SJCRH30 (cell line): ENCODE data around the gene LIMS1. TPM values are rescaled to one million over a fixed set of nuclear protein-coding genes. Genes with fewer than 3 reads are reported as not detected.
A peak's percentile ranks its signal among the peaks of the same experiment; 100 is the strongest.
"Not testable (repeated sequence)": the region's sequence is repeated elsewhere in the genome, so short reads cannot be mapped to it uniquely, and the experiment has no call there.

Experiments
- DNase-seq, 2 experiments: peaks; one replicate each; pipeline ENCODE4 v3.0.0-alpha.2; 2015 to 2020
- H3K27ac ChIP-seq: fragments of 250-450 bp; sonication (Bioruptor Pico); 2 replicates; pipeline ENCODE4 v1.5.1; 2020; ENCODE audit warnings: mild to moderate bottlenecking, moderate library complexity
- H3K27me3 ChIP-seq: fragments of 250-450 bp; sonication (Bioruptor Pico); 2 replicates; pipeline ENCODE4 v1.5.1; 2020; ENCODE audit warnings: mild to moderate bottlenecking, moderate library complexity
- H3K36me3 ChIP-seq: fragments of 250-450 bp; sonication (Bioruptor Pico); 2 replicates; pipeline ENCODE4 v1.5.1; 2020; ENCODE audit warnings: mild to moderate bottlenecking, moderate library complexity
- H3K4me1 ChIP-seq: fragments of 250-450 bp; sonication (Bioruptor Pico); 2 replicates; pipeline ENCODE4 v1.5.1; 2020; ENCODE audit warnings: mild to moderate bottlenecking, moderate library complexity
- H3K4me3 ChIP-seq: fragments of 250-450 bp; sonication (Bioruptor Pico); 2 replicates; pipeline ENCODE4 v1.5.1; 2020; ENCODE audit warnings: mild to moderate bottlenecking, moderate library complexity
- H3K9me3 ChIP-seq: fragments of 250-450 bp; sonication (Bioruptor Pico); replicated peaks from 2 replicates; pipeline ENCODE4 v1.5.1; 2020; ENCODE audit warnings: mild to moderate bottlenecking, moderate library complexity
- total RNA-seq: library from RNA; depleted of rRNA; stranded (reverse); fragments of >200 nt; shearing (Covaris generic); gene quantifications from 2 replicates; pipeline ENCODE4 v1.2.3, GENCODE V29; 2014; rRNA removed

LIMS1 gene
- 44.0 and 48.7 TPM in 2 replicates for total RNA-seq

- peak within 1 kb of the TSS; percentile 85 for H3K4me3 ChIP-seq
- H3K36me3 ChIP-seq = no peaks in the 10 kb centered on the region
- peak within 1 kb of the TSS; percentile 95 for H3K27ac ChIP-seq
- peaks cover 14% of the 10 kb centered on the region for H3K4me1 ChIP-seq
- DNase-seq = peak; percentile 93
- H3K27me3 ChIP-seq = no peaks in the 10 kb centered on the region
- H3K9me3 ChIP-seq = no peaks in the 10 kb centered on the region
These were observed at the start of gene LIMS1 for GRCh38 chr2:108533832-108534583. LIMS1 (plus strand) TSS chr2:108534470; CDS start chr2:108534563, 93 bp downstream.

DNA sequence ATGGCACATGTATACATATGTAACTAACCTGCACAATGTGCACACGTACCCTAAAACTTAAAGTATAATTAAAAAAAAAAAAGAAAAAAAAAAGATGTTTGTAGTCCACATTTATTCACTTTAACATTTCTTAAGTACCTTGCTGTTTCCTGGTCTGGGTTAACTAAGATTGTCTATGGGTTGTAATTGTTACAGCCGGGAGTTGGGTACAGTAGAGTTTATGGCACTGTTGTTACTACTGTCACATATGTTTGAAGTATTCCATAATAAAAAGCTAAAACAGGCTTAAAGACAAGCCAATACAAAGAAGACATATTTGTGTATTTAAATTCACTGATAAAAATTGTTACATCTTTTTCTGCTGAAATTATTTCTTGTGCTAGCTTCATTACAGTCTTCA, 49.0 kb upstream of the LIMS1 start:
- DNase-seq = no peak
- Histone ChIP-seq H3K4me3 (no peak overlapping the region), H3K9me3 (no peaks in the 10 kb centered on the region), H3K4me1 (no peaks in the 10 kb centered on the region), H3K27me3 (no peaks in the 10 kb centered on the region), H3K27ac (no peak overlapping the region), H3K36me3 (peaks cover 51% of the 10 kb centered on the region)

- Histone ChIP-seq H3K9me3 (no peaks in the 10 kb centered on the region), H3K36me3 (peaks cover 37% of the 10 kb centered on the region), H3K27me3 (no peaks in the 10 kb centered on the region), H3K4me3 (no peak overlapping the region), H3K27ac (no peak overlapping the region), H3K4me1 (no peaks in the 10 kb centered on the region; the same call in 1 of the 2 replicates)
- no peak for DNase-seq
These were observed 43.7 kb upstream of the LIMS1 start for GRCh38 chr2:108490506-108491122.

DNA sequence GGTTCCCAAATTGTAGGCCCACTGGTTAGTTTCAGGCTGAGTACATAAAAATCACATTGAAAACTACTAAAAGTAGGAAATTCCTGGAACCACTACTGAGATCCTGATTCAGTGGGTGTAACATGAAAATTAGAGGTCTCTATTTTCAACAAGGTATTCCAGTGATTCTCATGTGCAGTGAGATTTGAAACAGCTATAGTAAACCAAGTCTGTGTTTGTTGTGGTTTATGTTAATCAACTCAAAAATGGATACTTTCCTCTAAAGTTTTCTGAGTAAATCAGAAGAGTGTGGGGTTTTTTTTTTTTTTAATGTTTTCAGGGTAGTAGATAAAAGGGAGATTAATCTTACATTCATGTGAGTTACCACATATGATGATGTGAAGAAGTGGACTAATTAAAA, 42.4 kb upstream of the LIMS1 start:
- H3K4me3 ChIP-seq = no peak overlapping the region
- DNase-seq = no peak
- H3K4me1 ChIP-seq = no peaks in the 10 kb centered on the region; the same call in 1 of the 2 replicates
- H3K9me3 ChIP-seq = no peaks in the 10 kb centered on the region
- no peak overlapping the region for H3K27ac ChIP-seq
- no peaks in the 10 kb centered on the region for H3K27me3 ChIP-seq
- peaks cover 36% of the 10 kb centered on the region for H3K36me3 ChIP-seq

DNA sequence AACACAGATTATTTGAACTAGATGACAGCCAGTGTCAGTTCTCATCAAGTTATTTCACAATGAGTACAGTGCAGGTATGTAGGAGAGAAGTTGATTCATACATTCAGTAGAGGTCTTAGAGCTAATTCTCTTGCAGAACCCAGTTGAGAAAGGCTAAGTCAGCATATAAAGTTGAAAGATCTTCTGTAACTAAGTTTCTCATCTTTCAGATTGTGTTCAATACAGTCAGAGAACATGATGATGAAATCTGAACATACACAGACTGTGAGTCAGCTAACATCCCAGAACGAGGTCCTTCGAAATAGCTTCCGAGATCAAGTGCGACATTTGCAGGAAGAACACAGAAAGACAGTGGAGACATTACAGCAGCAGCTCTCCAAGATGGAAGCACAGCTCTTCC, 41.9 kb upstream of the LIMS1 start:
- Histone ChIP-seq H3K36me3 (peaks cover 36% of the 10 kb centered on the region), H3K4me1 (no peaks in the 10 kb centered on the region; the same call in 1 of the 2 replicates), H3K27ac (no peak overlapping the region), H3K4me3 (no peak overlapping the region), H3K27me3 (no peaks in the 10 kb centered on the region), H3K9me3 (no peaks in the 10 kb centered on the region)
- no peak for DNase-seq

GRCh38 chr2:108496167-108496566, 38.1 kb upstream of the LIMS1 start:
- not testable (repeated sequence) for H3K27ac ChIP-seq, DNase-seq, H3K9me3 ChIP-seq, H3K27me3 ChIP-seq, H3K4me1 ChIP-seq, H3K4me3 ChIP-seq
- H3K36me3 ChIP-seq = peaks cover 16% of the 10 kb centered on the region

GRCh38 chr2:108507620-108508019, 26.6 kb upstream of the LIMS1 start:
- not testable (repeated sequence) for H3K36me3 ChIP-seq, H3K4me1 ChIP-seq, H3K27ac ChIP-seq, DNase-seq, H3K9me3 ChIP-seq, H3K4me3 ChIP-seq, H3K27me3 ChIP-seq

- H3K27ac ChIP-seq, H3K36me3 ChIP-seq, H3K27me3 ChIP-seq, DNase-seq, H3K4me3 ChIP-seq, H3K9me3 ChIP-seq, H3K4me1 ChIP-seq: not testable (repeated sequence)
These were observed 21.8 kb upstream of the LIMS1 start for GRCh38 chr2:108512431-108512830.

GRCh38 chr2:108514478-108514877, 19.8 kb upstream of the LIMS1 start:
- DNase-seq, H3K36me3 ChIP-seq, H3K4me1 ChIP-seq, H3K27ac ChIP-seq, H3K4me3 ChIP-seq, H3K9me3 ChIP-seq, H3K27me3 ChIP-seq: not testable (repeated sequence)

GRCh38 chr2:108524688-108525087, 9.6 kb upstream of the LIMS1 start:
- H3K36me3 ChIP-seq, H3K27me3 ChIP-seq, H3K4me1 ChIP-seq, H3K27ac ChIP-seq, H3K4me3 ChIP-seq, DNase-seq, H3K9me3 ChIP-seq: not testable (repeated sequence)

DNA sequence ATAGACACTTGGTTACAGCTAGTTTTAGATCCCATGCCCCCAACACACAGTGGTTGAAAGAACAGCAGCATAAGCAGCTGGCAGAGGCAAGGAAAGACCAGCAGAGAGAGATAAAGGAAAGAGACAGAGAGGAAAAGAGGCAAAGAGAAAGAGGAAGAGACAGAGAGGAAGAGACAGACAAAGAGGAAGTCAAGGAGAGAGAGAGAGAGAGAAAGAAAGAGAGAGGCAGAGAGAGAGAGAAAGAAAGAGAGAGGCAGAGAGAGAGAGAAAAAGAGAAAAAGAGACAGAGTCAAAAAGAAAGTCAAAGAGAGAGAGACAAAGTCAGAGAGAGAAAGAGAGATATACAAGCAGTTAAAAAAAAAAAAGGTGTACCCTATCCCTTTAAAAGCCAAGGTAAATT, 9.0 kb upstream of the LIMS1 start:
- not testable (repeated sequence) for H3K27me3 ChIP-seq, H3K27ac ChIP-seq, H3K9me3 ChIP-seq, H3K4me1 ChIP-seq, DNase-seq, H3K4me3 ChIP-seq, H3K36me3 ChIP-seq

DNA sequence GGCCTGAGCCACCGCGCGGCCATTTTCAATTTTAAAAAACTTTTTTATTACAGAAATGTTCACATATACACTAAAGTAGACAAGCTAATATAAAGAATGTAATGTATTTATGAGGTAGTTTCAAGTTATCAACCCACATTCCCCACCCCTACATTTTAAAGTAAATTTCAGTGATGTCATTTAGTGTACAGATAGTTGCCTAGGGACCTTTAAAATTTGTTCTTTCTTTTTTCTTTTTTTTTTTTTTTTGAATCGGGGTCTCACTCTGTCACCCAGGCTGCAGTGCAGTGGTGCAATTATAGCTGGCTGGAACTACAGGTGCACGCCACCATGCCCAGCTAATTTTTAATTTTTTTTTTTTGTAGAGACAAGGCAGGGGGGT, 2.6 kb upstream of the LIMS1 start:
- Histone ChIP-seq H3K9me3 (no peaks in the 10 kb centered on the region), H3K4me3 (no peak overlapping the region), H3K4me1 (peaks cover 8% of the 10 kb centered on the region), H3K27ac (no peak overlapping the region), H3K27me3 (no peaks in the 10 kb centered on the region), H3K36me3 (no peaks in the 10 kb centered on the region)
- no peak for DNase-seq

DNA sequence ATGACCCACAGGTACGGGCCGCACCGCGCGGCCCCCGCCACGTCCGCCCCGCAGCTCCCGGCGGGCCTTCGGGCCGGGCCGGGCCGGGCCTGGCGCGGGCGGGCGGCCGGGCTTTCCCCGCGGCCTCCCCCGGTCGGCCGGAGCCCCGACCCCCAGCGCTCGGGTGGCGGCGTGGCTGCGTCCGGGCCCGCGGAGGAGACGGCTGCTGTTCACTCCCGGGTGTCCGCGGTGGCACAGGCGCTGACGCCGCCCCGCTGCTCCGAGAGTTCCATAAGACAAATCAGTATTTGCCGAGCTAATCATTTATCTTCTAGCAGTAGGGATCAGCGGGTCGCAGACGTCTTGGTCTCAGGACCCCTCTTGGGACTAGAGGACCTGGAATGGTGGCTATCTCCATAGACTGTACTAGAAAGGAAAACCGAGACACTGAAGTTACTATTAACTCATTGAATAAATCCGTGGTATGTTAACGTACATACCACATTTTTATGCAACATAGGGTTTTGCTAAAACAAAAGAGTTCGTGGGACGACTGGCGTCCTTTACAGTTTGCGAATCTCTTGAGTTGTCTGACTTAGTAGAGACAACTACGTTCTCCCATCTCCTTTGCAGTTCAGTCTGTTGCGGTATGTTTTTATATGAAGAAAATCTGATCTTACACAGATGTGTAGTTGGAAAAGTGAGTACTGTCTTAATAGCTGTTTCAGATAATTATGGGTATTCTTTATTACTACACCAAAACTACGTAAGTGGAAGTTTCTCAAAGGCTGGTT, 500 bp downstream of the LIMS1 start:
- Histone ChIP-seq H3K4me1 (peaks cover 14% of the 10 kb centered on the region), H3K4me3 (peak overlapping the region; percentile 85), H3K27ac (peak overlapping the region; percentile 95), H3K9me3 (no peaks in the 10 kb centered on the region), H3K27me3 (no peaks in the 10 kb centered on the region), H3K36me3 (no peaks in the 10 kb centered on the region)
- DNase-seq = peak; percentile 42 to 59

GRCh38 chr2:108535357-108535631, 1.0 kb downstream of the LIMS1 start:
- Histone ChIP-seq H3K4me3 (peak overlapping the region; percentile 85), H3K27ac (peak overlapping the region; percentile 95), H3K4me1 (peaks cover 14% of the 10 kb centered on the region), H3K36me3 (no peaks in the 10 kb centered on the region), H3K27me3 (no peaks in the 10 kb centered on the region), H3K9me3 (no peaks in the 10 kb centered on the region)
- DNase-seq = peak; percentile 14 to 58

DNA sequence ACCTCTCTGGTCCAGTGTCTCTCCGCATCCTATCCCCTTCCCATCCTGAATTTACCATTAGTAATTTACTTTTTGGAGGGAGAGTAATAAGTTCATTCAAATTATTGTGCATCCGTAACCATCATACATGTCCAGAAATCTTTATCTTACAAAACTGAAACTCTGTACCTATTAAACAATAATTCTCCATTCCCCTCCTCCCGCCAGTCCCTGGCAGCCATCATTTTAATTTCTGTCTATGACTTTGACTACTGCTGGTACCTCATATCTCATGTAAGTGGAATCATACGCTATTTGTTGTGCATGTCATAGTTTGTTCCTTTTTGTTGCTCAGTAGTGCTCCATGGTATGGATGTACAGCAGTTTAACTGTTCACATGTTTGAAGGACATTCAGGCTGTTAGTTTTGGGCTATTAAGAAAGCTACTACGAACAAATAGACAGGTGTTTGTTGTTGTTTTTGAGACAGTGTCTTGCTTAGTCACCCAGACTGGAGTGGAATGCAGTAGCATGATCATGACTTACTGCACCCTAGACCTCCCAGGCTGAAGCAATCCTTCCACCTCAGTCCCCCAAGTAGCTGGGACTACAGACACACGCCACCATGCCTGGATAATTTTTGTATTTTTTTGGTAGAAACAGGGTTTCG, 2.0 kb downstream of the LIMS1 start:
- peaks cover 2% of the 10 kb centered on the region; the same call in 1 of the 2 replicates for H3K36me3 ChIP-seq
- H3K9me3 ChIP-seq = no peaks in the 10 kb centered on the region
- peak in 1 of 2 experiments; percentile 14 for DNase-seq
- H3K4me1 ChIP-seq = peaks cover 14% of the 10 kb centered on the region
- H3K27me3 ChIP-seq = no peaks in the 10 kb centered on the region
- H3K27ac ChIP-seq = no peak overlapping the region; the same call in 1 of the 2 replicates
- H3K4me3 ChIP-seq = peak overlapping the region; percentile 85
